HepG2 (cell line): Measurements from ENCODE around the gene KLF16. TPM values are rescaled to one million over a fixed set of nuclear protein-coding genes. Genes with fewer than 3 reads are reported as not detected.
"Not testable (repeated sequence)": the region's sequence is repeated elsewhere in the genome, so short reads cannot be mapped to it uniquely, and the experiment has no call there.

ENCODE experiments used
- ARID4A ChIP-seq: sonication (generic); formaldehyde crosslinking; IDR thresholded peaks from 2 replicates; pipeline ENCODE4 v1.5.0; 2020; ENCODE audit warnings: mild to moderate bottlenecking, missing genetic modification reagents, borderline replicate concordance
- DR1 ChIP-seq: sonication (generic); formaldehyde crosslinking; IDR thresholded peaks from 2 replicates; pipeline ENCODE4 v1.8.0; 2021; ENCODE audit warnings: mild to moderate bottlenecking, missing genetic modification reagents, inconsistent platforms
- ERF ChIP-seq: IDR thresholded peaks from 2 replicates; pipeline ENCODE4 v1.6.1; 2018; ENCODE audit warnings: missing biosample characterization, missing genetic modification reagents
- GATAD1 ChIP-seq: IDR thresholded peaks from 2 replicates; pipeline ENCODE4 v1.6.1; 2016; ENCODE audit warnings: missing genetic modification reagents, missing compliant biosample characterization
- HDAC2 ChIP-seq: sonication (generic); formaldehyde crosslinking; IDR thresholded peaks from 2 replicates; pipeline ENCODE4 v1.4.0; 2020; ENCODE audit warnings: missing genetic modification reagents
- HMGXB4 ChIP-seq, 2 experiments: sonication (generic) in 1 of 2; formaldehyde crosslinking in 1 of 2; IDR thresholded peaks; 2 replicates each; pipeline versions ENCODE4 v1.4.0 to v1.6.1; 2018 to 2020; ENCODE audit warnings: missing genetic modification reagents in 2 of 2, borderline replicate concordance in 1 of 2, low read depth in 1 of 2, mild to moderate bottlenecking in 1 of 2, missing biosample characterization in 1 of 2
- HNRNPLL ChIP-seq: fragments of 200-400 bp; formaldehyde crosslinking; IDR thresholded peaks from 2 replicates; pipeline ENCODE4 v1.6.1; 2017; ENCODE audit warnings: mild to moderate bottlenecking, low read depth, low read length; ENCODE audit not compliant: poor library complexity, severe bottlenecking
- IRF9 ChIP-seq: sonication (generic); formaldehyde crosslinking; IDR thresholded peaks from 2 replicates; pipeline ENCODE4 v1.8.0; 2022; ENCODE audit warnings: missing genetic modification reagents, mild to moderate bottlenecking, borderline replicate concordance
- MIER3 ChIP-seq: IDR thresholded peaks from 2 replicates; pipeline ENCODE4 v1.6.1; 2016; ENCODE audit warnings: missing compliant biosample characterization, borderline replicate concordance
- POLR2G ChIP-seq: fragments of 200-400 bp; formaldehyde crosslinking; IDR thresholded peaks from 2 replicates; pipeline ENCODE4 v1.6.1; 2018; ENCODE audit warnings: mild to moderate bottlenecking, low read depth, low read length, moderate library complexity
- SAP130 ChIP-seq: IDR thresholded peaks from 2 replicates; pipeline ENCODE4 v1.6.1; 2016; ENCODE audit warnings: low read depth
- SP1 ChIP-seq, 2 experiments: fragments of 450-650 bp in 1 of 2; sonication (generic) in 1 of 2; formaldehyde crosslinking in 1 of 2; IDR thresholded peaks; 2 replicates each; pipeline versions ENCODE4 v1.4.0 to v1.6.1; 2016 to 2020; ENCODE audit warnings: missing genetic modification reagents in 1 of 2
- TFDP1 ChIP-seq: IDR thresholded peaks from 2 replicates; pipeline ENCODE4 v1.6.1; 2016; ENCODE audit warnings: missing compliant biosample characterization, missing genetic modification reagents, borderline replicate concordance
- ZFX ChIP-seq: sonication (generic); formaldehyde crosslinking; IDR thresholded peaks from 2 replicates; pipeline ENCODE4 v1.4.0; 2020; ENCODE audit warnings: mild to moderate bottlenecking, low read depth, missing genetic modification reagents, moderate library complexity
- ZNF574 ChIP-seq: sonication (generic); formaldehyde crosslinking; IDR thresholded peaks from 2 replicates; pipeline ENCODE4 v1.4.0; 2020; ENCODE audit warnings: missing genetic modification reagents
- ZSCAN25 ChIP-seq: sonication (generic); formaldehyde crosslinking; IDR thresholded peaks from 2 replicates; pipeline ENCODE4 v1.8.0; 2022; ENCODE audit warnings: mild to moderate bottlenecking, missing genetic modification reagents
- polyA plus RNA-seq, 8 experiments: library from polyadenylated mRNA; depleted of rRNA in 3 of 8; stranded (reverse) in 7 of 8; unstranded in 1 of 8; fragments of >200 nt; fragmentation: Illumina TruSeq in 4 of 8; extraction: Trizol in 4 of 8; gene quantifications; 2 replicates each; pipeline versions ENCODE4 v1.2.1 to v1.2.3, GENCODE V29; 2011 to 2016; ENCODE audit warnings: low read depth in 4 of 8, missing spikeins in 1 of 8, mixed read lengths in 1 of 8; ENCODE audit not compliant: insufficient read depth in 1 of 8
- total RNA-seq, 5 experiments: library from RNA; depleted of rRNA; stranded (reverse); fragments of >200 nt; fragmentation: Illumina TruSeq; extraction: Trizol; gene quantifications; 2 replicates each; pipeline ENCODE4 v1.2.3, GENCODE V29; 2016; ENCODE audit warnings: low read depth in 1 of 5

The KLF16 gene
- total and polyA plus RNA-seq, 2 of the 13 experiments (the other 11 are each of a cell fraction or from before 2014, with no cell fraction given): 3.5 to 6.7 TPM

- TF ChIP-seq ARID4A (CRISPR knock-in tag) (peak; percentile 62; the same call in 1 of the 2 replicates), ZFX (CRISPR knock-in tag) (peak; percentile 72), ERF (CRISPR knock-in tag) (0 out of 2 replicates have a peak, but pooled peaks have one; percentile 27), ZSCAN25 (CRISPR knock-in tag) (peak; percentile 95), HNRNPLL (peak; percentile 65), TFDP1 (peak; percentile 69; the same call in 1 of the 2 replicates), MIER3 (CRISPR knock-in tag) (peak; percentile 47; the same call in 1 of the 2 replicates), ZNF574 (peak; percentile 48; the same call in 1 of the 2 replicates), IRF9 (CRISPR knock-in tag) (0 out of 2 replicates have a peak, but pooled peaks have one; percentile 7), HMGXB4 (CRISPR knock-in tag; IDR thresholded peaks at IDR 0.05; ENCODE audit: borderline replicate concordance in 1 of 2, low read depth in 1 of 2) (peak in 1 of 2 experiments; percentile 27; a peak in 2 of 4 replicates), POLR2G (peak; percentile 58), SAP130 (CRISPR knock-in tag) (peak; percentile 90), DR1 (CRISPR knock-in tag) (0 out of 2 replicates have a peak, but pooled peaks have one; percentile 3), HDAC2 (CRISPR knock-in tag) (peak; percentile 16; the same call in 1 of the 2 replicates), GATAD1 (CRISPR knock-in tag) (peak; percentile 84), SP1 (CRISPR knock-in tag; IDR thresholded peaks at IDR 0.05) (peak; percentile 91)
- not testable (repeated sequence) for TF ChIP-seq SP1 (IDR thresholded peaks at IDR 0.05)
Measured at GRCh38 chr19:1885398-1886119, 22.2 kb upstream of the KLF16 start, which contains the start of gene ABHD17A (continued).
